ENCODE results near the gene ZNF326. TPM values are rescaled to one million over a fixed set of nuclear protein-coding genes. Genes with fewer than 3 reads are reported as not detected.
A peak's percentile ranks its signal among the peaks of the same experiment; 100 is the strongest.

The ZNF326 gene
- polyA plus RNA-seq, 1 of the 3 experiments (the other 2 are of a cell fraction), result 16.4 TPM

GRCh38 chr1:89999208-89999607 lies 4.3 kb downstream of the ZNF326 start:
- Histone ChIP-seq H3K4me1 (ENCODE audit: control insufficient read depth in 1 of 2, insufficient read depth in 2 of 2, low read depth in 1 of 2, low read length in 1 of 2) (peaks cover 12 to 33% of the 10 kb centered on the region in 2 experiments; a peak in 3 of 4 replicates), H3K36me3 (replicated peaks in 1 of 2; ENCODE audit: control insufficient read depth in 1 of 2, insufficient read depth in 2 of 2, low read length in 1 of 2) (peaks cover 24 to 35% of the 10 kb centered on the region in 2 experiments), H3K4me3 (ENCODE audit: low read depth in 2 of 2, low read length in 1 of 2) (no peak overlapping the region), H2AFZ (ENCODE audit: low read depth) (no peak overlapping the region), H3K27ac (ENCODE audit: low read depth in 2 of 2, low read length in 1 of 2) (no peak overlapping the region), H3K4me2 (0 out of 2 replicates have a peak overlapping the region, but pooled peaks have one; percentile 81), H3K9me3 (no peaks in the 10 kb centered on the region), H3K27me3 (ENCODE audit: insufficient read depth) (no peaks in the 10 kb centered on the region), H4K20me1 (ENCODE audit: insufficient read depth) (peaks cover 84% of the 10 kb centered on the region), H3K9ac (no peak overlapping the region), H3K79me2 (ENCODE audit: insufficient read depth) (peaks cover 92% of the 10 kb centered on the region), H3F3A (replicated peaks; ENCODE audit: insufficient read depth) (peaks cover 12% of the 10 kb centered on the region), H3K9me2 (no peaks in the 10 kb centered on the region)
- ChIA-PET CTCF (interaction anchor here (0.8 to 1.8 kb wide), 2 partner anchors 8 to 14 kb away, joined by 3 to 4 read pairs; no protein-coding TSS in a partner anchor), POLR2A (no interaction called here)
- no peak for TF ChIP-seq TEAD4 (IDR thresholded peaks at IDR 0.05; ENCODE audit: borderline replicate concordance, insufficient read depth)
- no peak for TF ChIP-seq RAD21 (IDR thresholded peaks at IDR 0.05; ENCODE audit: low read length)
- no peak for TF ChIP-seq GATA2 (CRISPR knock-in tag; IDR thresholded peaks at IDR 0.05)
- TF ChIP-seq FOXJ3 (CRISPR knock-in tag; IDR thresholded peaks at IDR 0.05), result no peak
- TF ChIP-seq MEF2A (IDR thresholded peaks at IDR 0.05; ENCODE audit: borderline replicate concordance, low read depth), result no peak
- TF ChIP-seq USF2 (IDR thresholded peaks at IDR 0.05; ENCODE audit: borderline replicate concordance, low read depth, low read length), result no peak
- no peak for TF ChIP-seq SIN3A (IDR thresholded peaks at IDR 0.05; ENCODE audit: borderline replicate concordance, low read depth, low read length)
- no peak for TF ChIP-seq MAX (IDR thresholded peaks at IDR 0.05; ENCODE audit: low read depth)
- no peak for TF ChIP-seq POLR2AphosphoS5 (IDR thresholded peaks at IDR 0.05; ENCODE audit: low read depth, low read length)
- TF ChIP-seq RXRA (IDR thresholded peaks at IDR 0.05; ENCODE audit: borderline replicate concordance, low read depth), result no peak
- TF ChIP-seq JUND (IDR thresholded peaks at IDR 0.05), result no peak
- no peak for TF ChIP-seq RFX5 (IDR thresholded peaks at IDR 0.05; ENCODE audit: low read length)
- no peak for TF ChIP-seq NFIC (IDR thresholded peaks at IDR 0.05; ENCODE audit: borderline replicate concordance)
- TF ChIP-seq SMC3 (IDR thresholded peaks at IDR 0.05; ENCODE audit: low read depth, low read length), result no peak
- no peak for TF ChIP-seq EP300 (IDR thresholded peaks at IDR 0.05; ENCODE audit: borderline replicate concordance in 1 of 2, low read depth in 1 of 2, low read length in 1 of 2)
- TF ChIP-seq CHD2 (IDR thresholded peaks at IDR 0.05; ENCODE audit: low read length, partially characterized antibody), result no peak
- TF ChIP-seq FOXM1 (IDR thresholded peaks at IDR 0.05; ENCODE audit: low read depth), result no peak
- no peak for TF ChIP-seq CTCF (IDR thresholded peaks at IDR 0.05)
- TF ChIP-seq IRF3 (IDR thresholded peaks at IDR 0.05; ENCODE audit: low read depth, low read length), result no peak
- TF ChIP-seq FOSL2 (IDR thresholded peaks at IDR 0.05; ENCODE audit: borderline replicate concordance, low read depth), result no peak
- no peak for DNase-seq
